OCI-LY7 (cell line): ENCODE results near the gene POLR2E. TPM values are rescaled to one million over a fixed set of nuclear protein-coding genes. Genes with fewer than 3 reads are reported as not detected.

ENCODE experiments used
- BruUV-seq: library from RNA; stranded (reverse); fragments of 400-500 nt; replicated peaks from 2 replicates; lab custom pipeline; 2021; lab: Mats Ljungman, UMichigan
- CTCF ChIA-PET: fragments of 300-600 bp; sonication (Branson Sonifier 250); formaldehyde crosslinking; loops from one replicate; lab custom pipeline; 2022; ENCODE audit warnings: antibody characterized with exemption; ENCODE audit not compliant: unreplicated experiment; lab: Charles Lee
- POLR2A ChIA-PET: fragments of 300-600 bp; sonication (Branson Sonifier 250); formaldehyde crosslinking; loops from one replicate; lab custom pipeline; 2022; ENCODE audit warnings: antibody characterized with exemption; lab: Charles Lee
- DNase-seq: peaks from one replicate; pipeline ENCODE4 v3.0.0-alpha.2; 2015; ENCODE audit warnings: low spot score
- H2AFZ ChIP-seq: fragments of 200-600 bp; sonication (generic), shearing (Covaris generic); 2 replicates; pipeline ENCODE4 v1.6.1; 2014; ENCODE audit warnings: mild to moderate bottlenecking, antibody characterized with exemption, low read length, moderate library complexity
- H3K27ac ChIP-seq: fragments of 200-600 bp; sonication (generic); 2 replicates; pipeline ENCODE4 v1.5.1; 2014; ENCODE audit warnings: mixed run types, low read depth, mild to moderate bottlenecking, moderate library complexity, low read length, inconsistent platforms; ENCODE audit not compliant: poor library complexity, severe bottlenecking
- H3K36me3 ChIP-seq: fragments of 200-600 bp; sonication (generic); 2 replicates; pipeline ENCODE4 v1.6.1; 2014; ENCODE audit warnings: mild to moderate bottlenecking, antibody characterized with exemption, low read length, moderate library complexity, mixed read lengths; ENCODE audit not compliant: insufficient read depth
- H3K4me1 ChIP-seq: fragments of 200-600 bp; sonication (generic); 2 replicates; pipeline ENCODE4 v1.5.1; 2014; ENCODE audit warnings: mild to moderate bottlenecking, low read length; ENCODE audit not compliant: insufficient read depth, poor library complexity, severe bottlenecking
- H3K4me2 ChIP-seq: fragments of 200-600 bp; sonication (generic); 2 replicates; pipeline ENCODE4 v1.6.1; 2014; ENCODE audit warnings: mild to moderate bottlenecking, low read length
- H3K4me3 ChIP-seq: fragments of 200-600 bp; sonication (generic); 2 replicates; pipeline ENCODE4 v1.5.1; 2014; ENCODE audit warnings: mild to moderate bottlenecking, low read depth, low read length; ENCODE audit not compliant: poor library complexity, severe bottlenecking
- H3K79me2 ChIP-seq: fragments of 200-600 bp; sonication (generic); 2 replicates; pipeline ENCODE4 v1.6.1; 2016; ENCODE audit warnings: low read depth, mild to moderate bottlenecking, low read length, moderate library complexity, mixed read lengths; ENCODE audit not compliant: insufficient read depth
- H3K9me2 ChIP-seq: fragments of 200-600 bp; sonication (generic); 2 replicates; pipeline ENCODE4 v1.6.1; 2016; ENCODE audit warnings: mild to moderate bottlenecking, low read length, mixed read lengths; ENCODE audit not compliant: insufficient read depth
- H3K9me3 ChIP-seq: fragments of 200-600 bp; sonication (generic); 2 replicates; pipeline ENCODE4 v1.6.1; 2014; ENCODE audit warnings: mild to moderate bottlenecking, mixed run types, low read length, mixed read lengths
- H4K20me1 ChIP-seq: fragments of 200-600 bp; sonication (generic); 2 replicates; pipeline ENCODE4 v1.6.1; 2014; ENCODE audit warnings: mild to moderate bottlenecking, antibody characterized with exemption, low read length, moderate library complexity, mixed read lengths; ENCODE audit not compliant: insufficient read depth
- CTCF ChIP-seq: fragments of 200-600 bp; sonication (generic); conservative IDR thresholded peaks from 2 replicates; pipeline ENCODE4 v1.5.1; 2014; ENCODE audit warnings: mild to moderate bottlenecking, antibody characterized with exemption, low read length, moderate library complexity, mixed read lengths
- EZH2phosphoT487 ChIP-seq: fragments of 200-600 bp; sonication (generic); IDR thresholded peaks from 2 replicates; pipeline ENCODE4 v1.6.1; 2018; ENCODE audit warnings: low read depth, borderline replicate concordance, mild to moderate bottlenecking, mixed run types, antibody characterized with exemption, low read length, moderate library complexity, mixed read lengths
- intact Hi-C: fragments of 100-400 bp; cut with micrococcal nuclease; formaldehyde crosslinking; loops from one replicate; pipeline ENCODE4 v1.10.0; 2022; ENCODE audit not compliant: unreplicated experiment
- total RNA-seq, 2 experiments: library from RNA; depleted of rRNA in 1 of 2; stranded (reverse); fragments of >200 nt in 1 of 2; shearing (Covaris generic) in 1 of 2; gene quantifications; 2 replicates each; pipeline ENCODE4 v1.2.3, GENCODE V29; 2014 to 2022

The POLR2E gene
- total RNA-seq, 2 experiments from 2014 or later = 153 to 193 TPM

GRCh38 chr19:1105873-1106840 is 11.0 kb upstream of the POLR2E start:
- CTCF ChIA-PET = no interaction called here

GRCh38 chr19:1105008-1105872 is 10.1 kb upstream of the POLR2E start:
- Histone ChIP-seq H3K4me2 (peak overlapping the region; percentile 93), H3K9me2 (no peaks in the 10 kb centered on the region), H3K79me2 (no peaks in the 10 kb centered on the region), H3K9me3 (no peaks in the 10 kb centered on the region), H3K4me1 (peaks cover 48% of the 10 kb centered on the region), H4K20me1 (peaks cover 6% of the 10 kb centered on the region; the same call in 1 of the 2 replicates), H3K4me3 (peak overlapping the region; percentile 98), H2AFZ (no peak overlapping the region), H3K36me3 (peaks cover 28% of the 10 kb centered on the region), H3K27ac (no peak overlapping the region)
- no TSS peak for BruUV-seq
- intact Hi-C loops = no loop called here
- POLR2A ChIA-PET = no interaction called here
- CTCF ChIA-PET = interaction anchor here (1.1 kb wide), 1 partner anchor 8 kb away, joined by 13 read pairs; no protein-coding TSS in a partner anchor
- no peak for TF ChIP-seq EZH2phosphoT487
- no peak for DNase-seq

More at GRCh38 chr19:1105873-1106840, 11.0 kb upstream of the POLR2E start:
- TF ChIP-seq EZH2phosphoT487 = no peak
- TF ChIP-seq CTCF = no peak
- H3K79me2 ChIP-seq = no peaks in the 10 kb centered on the region
- no peaks in the 10 kb centered on the region for H3K9me3 ChIP-seq
- BruUV-seq = no TSS peak
- DNase-seq = no peak
- no peak overlapping the region for H2AFZ ChIP-seq
- peaks cover 6% of the 10 kb centered on the region; the same call in 1 of the 2 replicates for H4K20me1 ChIP-seq
- H3K4me2 ChIP-seq = peak overlapping the region; percentile 17; the same call in 1 of the 2 replicates
- no peak overlapping the region for H3K27ac ChIP-seq
- intact Hi-C loops = no loop called here
- POLR2A ChIA-PET = no interaction called here
- peaks cover 28% of the 10 kb centered on the region for H3K36me3 ChIP-seq
- no peaks in the 10 kb centered on the region for H3K9me2 ChIP-seq
- peaks cover 45% of the 10 kb centered on the region for H3K4me1 ChIP-seq
- no peak overlapping the region for H3K4me3 ChIP-seq
